ENCODE results near the gene RENBP. TPM values are rescaled to one million over a fixed set of nuclear protein-coding genes. Genes with fewer than 3 reads are reported as not detected.

Gene RENBP
- total and polyA plus RNA-seq, 4 donors: 16.6 to 90.8 (median 62.0) TPM

DNA sequence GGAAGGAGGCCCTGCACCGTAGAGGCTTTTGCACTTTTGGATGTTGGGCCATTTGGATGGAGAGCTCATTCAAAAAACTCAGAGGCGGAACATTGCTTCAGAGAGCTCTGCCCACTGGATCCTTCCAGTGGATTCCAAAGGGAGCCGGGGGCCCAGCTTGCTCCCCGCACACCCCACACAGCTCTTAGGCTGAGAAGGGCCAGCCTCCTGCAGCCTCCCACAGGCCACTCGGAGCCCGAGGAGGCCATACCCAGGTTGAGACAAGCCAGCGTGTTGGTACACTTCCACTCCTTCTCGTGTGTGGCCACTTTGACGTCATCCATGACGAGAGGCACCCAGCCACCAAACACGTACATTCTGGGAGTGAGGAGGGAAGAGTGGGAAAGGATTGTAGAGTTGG is 16.8 kb upstream of the RENBP start:
- H3K36me3 ChIP-seq (ENCODE audit: control insufficient read depth in 4 of 4, insufficient read depth in 4 of 4, low read length in 4 of 4): peaks cover 19 to 63% (median 35%) of the 10 kb centered on the region in 4 donors
- no peak for ATAC-seq (ENCODE audit: insufficient read depth, low FRiP score)
- peaks cover 0 to 5% (median 0%) of the 10 kb centered on the region in 4 donors for H3K9me3 ChIP-seq (ENCODE audit: control insufficient read depth in 4 of 4, insufficient read depth in 3 of 4, low read length in 3 of 4)
- H3K4me3 ChIP-seq: no peak overlapping the region
- no peak for DNase-seq
- TF ChIP-seq, protein P1, sequence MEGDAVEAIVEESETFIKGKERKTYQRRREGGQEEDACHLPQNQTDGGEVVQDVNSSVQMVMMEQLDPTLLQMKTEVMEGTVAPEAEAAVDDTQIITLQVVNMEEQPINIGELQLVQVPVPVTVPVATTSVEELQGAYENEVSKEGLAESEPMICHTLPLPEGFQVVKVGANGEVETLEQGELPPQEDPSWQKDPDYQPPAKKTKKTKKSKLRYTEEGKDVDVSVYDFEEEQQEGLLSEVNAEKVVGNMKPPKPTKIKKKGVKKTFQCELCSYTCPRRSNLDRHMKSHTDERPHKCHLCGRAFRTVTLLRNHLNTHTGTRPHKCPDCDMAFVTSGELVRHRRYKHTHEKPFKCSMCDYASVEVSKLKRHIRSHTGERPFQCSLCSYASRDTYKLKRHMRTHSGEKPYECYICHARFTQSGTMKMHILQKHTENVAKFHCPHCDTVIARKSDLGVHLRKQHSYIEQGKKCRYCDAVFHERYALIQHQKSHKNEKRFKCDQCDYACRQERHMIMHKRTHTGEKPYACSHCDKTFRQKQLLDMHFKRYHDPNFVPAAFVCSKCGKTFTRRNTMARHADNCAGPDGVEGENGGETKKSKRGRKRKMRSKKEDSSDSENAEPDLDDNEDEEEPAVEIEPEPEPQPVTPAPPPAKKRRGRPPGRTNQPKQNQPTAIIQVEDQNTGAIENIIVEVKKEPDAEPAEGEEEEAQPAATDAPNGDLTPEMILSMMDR (IDR thresholded peaks at IDR 0.05; ENCODE audit: control extremely low read depth, extremely low read depth): no peak
- no peak overlapping the region for H3K9ac ChIP-seq (ENCODE audit: insufficient read depth in 1 of 2, low read length in 2 of 2)
- no peak overlapping the region for H3K27ac ChIP-seq (ENCODE audit: low read depth in 1 of 2, low read length in 1 of 2)
- no peaks in the 10 kb centered on the region for H3K27me3 ChIP-seq (ENCODE audit: control insufficient read depth in 3 of 3, insufficient read depth in 3 of 3, low read length in 2 of 3)
- WGBS, 2 donors: 90 to 93% methylated on average over 9 to 11 of the region's 11 CpGs
- H3K4me1 ChIP-seq (ENCODE audit: control insufficient read depth in 5 of 5, insufficient read depth in 5 of 5, low read length in 5 of 5): no peaks in the 10 kb centered on the region

DNA sequence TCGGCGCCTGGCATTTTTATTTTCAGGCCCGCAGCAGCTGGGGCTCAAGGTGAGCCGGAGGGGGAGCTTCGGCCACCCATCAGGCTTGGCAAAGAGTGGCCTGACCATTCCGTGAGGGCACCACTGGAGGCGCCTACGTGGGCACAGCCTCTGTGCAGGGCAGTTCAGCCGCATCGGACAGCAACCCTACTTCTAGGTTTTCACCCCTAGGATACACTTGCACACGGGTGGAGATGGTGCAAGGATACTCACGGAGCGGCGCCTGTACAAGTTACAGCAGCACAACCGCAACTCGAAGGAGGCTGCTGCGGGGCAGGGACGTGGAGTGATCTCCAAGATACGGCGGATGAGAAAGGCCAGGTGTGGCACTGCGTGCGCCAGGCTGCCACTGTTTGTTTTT is 16.3 kb upstream of the RENBP start:
- Histone ChIP-seq H3K4me1 (ENCODE audit: control insufficient read depth in 5 of 5, insufficient read depth in 5 of 5, low read length in 5 of 5) (no peaks in the 10 kb centered on the region), H3K36me3 (ENCODE audit: control insufficient read depth in 4 of 4, insufficient read depth in 4 of 4, low read length in 4 of 4) (peaks cover 19 to 67% (median 39%) of the 10 kb centered on the region in 4 donors), H3K4me3 (no peak overlapping the region), H3K27ac (ENCODE audit: low read depth in 1 of 2, low read length in 1 of 2) (no peak overlapping the region), H3K27me3 (ENCODE audit: control insufficient read depth in 3 of 3, insufficient read depth in 3 of 3, low read length in 2 of 3) (no peaks in the 10 kb centered on the region), H3K9ac (ENCODE audit: insufficient read depth in 1 of 2, low read length in 2 of 2) (no peak overlapping the region), H3K9me3 (ENCODE audit: control insufficient read depth in 4 of 4, insufficient read depth in 3 of 4, low read length in 3 of 4) (peaks cover 0 to 5% (median 0%) of the 10 kb centered on the region in 4 donors)
- TF ChIP-seq, protein P1 (IDR thresholded peaks at IDR 0.05; ENCODE audit: control extremely low read depth, extremely low read depth): no peak
- DNase-seq (no peak), ATAC-seq (ENCODE audit: insufficient read depth, low FRiP score) (no peak)
- WGBS, 2 donors: 94 to 96% methylated on average over 22 of the region's 22 CpGs

DNA sequence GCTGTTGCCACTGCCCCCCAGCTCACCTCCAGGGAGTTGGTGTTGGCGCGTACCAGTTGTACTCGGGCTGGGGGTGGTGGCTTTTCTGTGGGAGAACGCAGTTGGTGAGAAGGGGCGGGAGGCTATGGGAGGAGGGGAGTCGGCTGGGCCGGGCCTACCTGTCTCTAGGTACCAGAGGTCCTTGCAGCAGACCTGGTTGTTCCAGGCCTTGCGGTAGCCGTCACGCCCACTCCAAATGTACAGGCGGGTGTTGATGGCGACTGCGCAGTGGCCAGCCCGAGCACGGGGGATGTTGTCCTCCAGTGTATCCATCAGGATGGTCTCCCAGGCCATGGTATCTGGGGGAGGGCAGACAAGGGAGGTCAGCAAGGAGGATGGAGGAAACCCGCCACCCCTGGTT is 15.6 kb upstream of the RENBP start:
- no peak for DNase-seq
- peaks cover 19 to 74% (median 46%) of the 10 kb centered on the region in 4 donors for H3K36me3 ChIP-seq (ENCODE audit: control insufficient read depth in 4 of 4, insufficient read depth in 4 of 4, low read length in 4 of 4)
- no peak overlapping the region for H3K4me3 ChIP-seq
- no peaks in the 10 kb centered on the region for H3K4me1 ChIP-seq (ENCODE audit: control insufficient read depth in 5 of 5, insufficient read depth in 5 of 5, low read length in 5 of 5)
- TF ChIP-seq, protein P1 (IDR thresholded peaks at IDR 0.05; ENCODE audit: control extremely low read depth, extremely low read depth): no peak
- no peak for ATAC-seq (ENCODE audit: insufficient read depth, low FRiP score)
- H3K27me3 ChIP-seq (ENCODE audit: control insufficient read depth in 3 of 3, insufficient read depth in 3 of 3, low read length in 2 of 3): no peaks in the 10 kb centered on the region
- no peak overlapping the region for H3K27ac ChIP-seq (ENCODE audit: low read depth in 1 of 2, low read length in 1 of 2)
- H3K9ac ChIP-seq (ENCODE audit: insufficient read depth in 1 of 2, low read length in 2 of 2): no peak overlapping the region
- peaks cover 0 to 5% (median 0%) of the 10 kb centered on the region in 4 donors for H3K9me3 ChIP-seq (ENCODE audit: control insufficient read depth in 4 of 4, insufficient read depth in 3 of 4, low read length in 3 of 4)
- WGBS, 2 donors: 96 to 97% methylated on average over 13 to 16 of the region's 16 CpGs

DNA sequence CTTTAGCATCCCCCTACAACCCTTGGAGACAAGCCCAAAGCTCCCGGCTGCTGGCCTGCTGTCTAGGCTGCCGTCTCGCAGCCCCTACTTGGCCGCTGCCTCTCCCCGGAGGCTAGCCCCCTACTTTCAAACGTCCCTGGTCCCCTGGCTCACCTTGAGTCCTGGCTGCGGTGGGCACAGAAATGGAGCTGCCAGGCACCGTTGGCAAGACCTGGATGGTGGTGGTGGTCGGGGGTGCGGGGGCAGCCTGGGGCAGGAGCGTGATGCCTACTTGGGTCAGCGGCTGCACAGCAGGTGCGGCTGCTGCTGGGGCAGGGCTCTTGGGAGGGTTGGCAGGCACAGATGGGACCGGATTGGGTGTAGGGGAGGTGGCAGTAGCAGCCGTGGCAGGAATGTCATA is 15.2 kb upstream of the RENBP start:
- 95 to 97% methylated on average over 11 to 15 of the region's 15 CpGs for WGBS, 2 donors
- Histone ChIP-seq H3K36me3 (ENCODE audit: control insufficient read depth in 4 of 4, insufficient read depth in 4 of 4, low read length in 4 of 4) (peaks cover 19 to 78% (median 48%) of the 10 kb centered on the region in 4 donors), H3K4me3 (no peak overlapping the region), H3K9ac (ENCODE audit: insufficient read depth in 1 of 2, low read length in 2 of 2) (no peak overlapping the region), H3K4me1 (ENCODE audit: control insufficient read depth in 5 of 5, insufficient read depth in 5 of 5, low read length in 5 of 5) (no peaks in the 10 kb centered on the region), H3K27me3 (ENCODE audit: control insufficient read depth in 3 of 3, insufficient read depth in 3 of 3, low read length in 2 of 3) (no peaks in the 10 kb centered on the region), H3K9me3 (ENCODE audit: control insufficient read depth in 4 of 4, insufficient read depth in 3 of 4, low read length in 3 of 4) (peaks cover 0 to 5% (median 0%) of the 10 kb centered on the region in 4 donors), H3K27ac (ENCODE audit: low read depth in 1 of 2, low read length in 1 of 2) (no peak overlapping the region)
- TF ChIP-seq, protein P1 (IDR thresholded peaks at IDR 0.05; ENCODE audit: control extremely low read depth, extremely low read depth): no peak
- no peak for DNase-seq
- ATAC-seq (ENCODE audit: insufficient read depth, low FRiP score): no peak
